ENCODE measurements around the gene PDZRN4. TPM values are rescaled to one million over a fixed set of nuclear protein-coding genes. Genes with fewer than 3 reads are reported as not detected.
"Not testable (repeated sequence)": the region's sequence is repeated elsewhere in the genome, so short reads cannot be mapped to it uniquely, and the experiment has no call there.

The PDZRN4 gene
- total RNA-seq, 1 donor from 2014 or later = not detected

DNA sequence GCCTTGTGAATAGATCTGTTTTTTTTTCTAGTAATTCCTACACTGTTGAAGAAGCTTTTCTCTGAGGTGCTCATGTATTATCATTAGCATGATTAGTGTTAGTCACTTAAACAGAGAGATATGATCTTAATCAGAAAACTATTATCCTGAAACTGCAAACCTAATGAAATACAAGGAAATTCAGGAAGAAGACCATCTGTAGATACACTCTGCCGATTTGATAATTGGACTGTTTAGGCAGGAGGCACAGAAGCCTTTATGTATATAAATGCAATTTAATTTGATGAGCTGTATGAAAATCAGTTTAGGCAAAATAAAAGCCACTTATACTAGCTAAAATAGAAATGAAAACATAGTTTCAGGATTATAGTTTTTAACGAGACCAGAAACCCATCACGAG, 23.3 kb downstream of the PDZRN4 start:
- no peak for ATAC-seq
- intact Hi-C loops (cut with DNase I) = no loop called here

DNA sequence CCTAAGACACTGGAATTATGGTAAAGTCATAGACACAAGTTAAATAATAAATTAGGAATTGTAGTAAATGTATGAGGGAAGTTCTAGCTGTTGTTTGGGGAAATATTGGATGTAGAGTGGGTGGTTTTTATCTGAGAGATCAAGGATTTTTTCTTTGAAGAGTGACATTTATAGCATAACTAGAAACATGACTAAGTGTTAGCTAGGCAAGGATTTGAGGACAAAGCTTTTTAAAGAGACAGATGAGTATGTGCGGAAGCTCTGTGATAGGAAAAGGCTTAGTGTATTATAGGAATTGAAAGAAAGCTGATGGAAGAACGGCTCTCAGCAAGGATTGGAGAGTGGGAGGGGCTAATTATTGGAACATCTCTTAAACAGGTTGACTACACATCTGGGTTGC, 24.5 kb downstream of the PDZRN4 start:
- DNase-seq (ENCODE audit: missing footprints) (no peak), ATAC-seq (no peak)
- intact Hi-C loops (cut with DNase I) = no loop called here

More for the DNA sequence above, 23.3 kb downstream of the PDZRN4 start:
- no peak for DNase-seq (ENCODE audit: missing footprints)

DNA sequence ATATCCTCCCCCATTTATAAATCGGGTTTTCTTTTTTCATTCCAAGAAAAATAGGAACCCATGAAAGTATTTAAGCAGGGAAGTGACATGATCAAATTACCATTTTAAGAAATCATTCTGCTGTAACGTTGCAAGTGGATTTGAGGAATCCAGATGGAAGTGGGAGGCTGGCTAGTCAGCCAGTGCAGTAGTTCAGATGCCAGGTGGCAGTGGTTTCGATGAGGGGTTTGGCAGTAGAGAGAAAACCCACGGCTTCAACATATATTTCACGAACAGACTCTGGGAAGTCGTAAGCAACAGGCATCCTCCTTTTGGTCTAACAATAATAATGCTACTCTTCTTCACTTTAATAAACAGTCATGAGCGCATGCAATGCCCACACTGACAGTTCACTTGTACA, 25.0 kb downstream of the PDZRN4 start:
- ATAC-seq (no peak), DNase-seq (ENCODE audit: missing footprints) (no peak)
- intact Hi-C loops (cut with DNase I) = no loop called here

DNA sequence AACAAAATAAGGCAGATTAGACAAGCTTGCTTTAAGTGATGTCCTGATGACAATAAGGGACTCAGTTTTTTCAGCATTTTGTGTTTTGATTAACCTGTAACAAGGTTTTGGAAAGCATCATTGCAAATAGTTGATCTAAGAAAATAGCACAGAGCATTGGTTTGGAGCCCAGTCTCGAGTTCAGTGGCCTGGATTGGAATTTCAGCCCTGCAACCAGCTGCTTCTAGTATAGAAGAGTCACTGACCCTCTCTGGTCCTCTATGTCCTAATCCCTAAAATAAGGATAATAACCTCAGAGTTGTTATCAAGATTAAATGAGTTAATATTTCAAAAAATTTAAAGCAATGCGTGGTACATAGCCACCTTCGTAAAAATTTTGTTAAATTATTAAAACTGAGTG, 25.5 kb downstream of the PDZRN4 start:
- ATAC-seq (no peak), DNase-seq (ENCODE audit: missing footprints) (no peak)
- intact Hi-C loops (cut with DNase I) = no loop called here

DNA sequence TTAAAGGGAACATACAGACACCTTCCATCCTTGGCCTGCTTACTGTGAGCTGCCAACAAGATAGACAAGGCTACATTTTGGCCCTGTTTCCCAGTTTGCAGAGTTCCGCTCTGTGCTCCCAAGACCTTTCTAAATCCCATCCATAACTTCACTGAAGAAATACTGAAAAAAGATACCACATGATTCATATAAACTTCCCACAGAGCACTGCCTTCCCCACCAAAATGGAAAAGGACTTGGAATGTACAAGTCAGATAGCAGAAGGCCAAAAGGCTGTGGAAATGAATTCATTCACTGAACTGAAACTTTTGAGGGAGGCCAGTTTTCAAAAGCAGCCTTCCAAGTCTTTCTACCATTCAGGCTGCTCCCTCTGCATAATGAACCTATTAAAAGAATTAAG, 29.6 kb downstream of the PDZRN4 start:
- ATAC-seq = no peak

DNA sequence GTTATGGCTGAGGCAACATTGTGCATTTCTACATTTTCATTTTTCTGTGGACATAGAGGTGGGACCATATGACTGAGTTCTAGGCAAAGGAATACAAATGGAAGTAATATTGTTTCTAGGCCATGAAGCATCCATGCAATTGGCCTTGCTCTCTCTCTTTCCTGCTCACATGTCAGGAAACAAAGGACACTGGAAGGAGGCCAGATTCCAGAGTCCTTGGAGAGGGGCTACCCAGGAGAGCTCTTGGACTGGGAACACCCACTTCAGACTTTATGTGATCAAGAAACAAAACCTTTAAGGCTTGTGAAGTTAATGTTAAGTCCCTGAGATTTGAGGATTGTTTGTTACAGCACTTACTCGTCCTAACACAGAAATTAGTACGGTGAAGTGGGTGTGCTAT, 32.8 kb downstream of the PDZRN4 start:
- ATAC-seq (no peak), DNase-seq (ENCODE audit: missing footprints) (no peak)
- intact Hi-C loops (cut with DNase I) = no loop called here

More for the DNA sequence above, 29.6 kb downstream of the PDZRN4 start:
- intact Hi-C loops (cut with DNase I) = no loop called here
- no peak for DNase-seq (ENCODE audit: missing footprints)

DNA sequence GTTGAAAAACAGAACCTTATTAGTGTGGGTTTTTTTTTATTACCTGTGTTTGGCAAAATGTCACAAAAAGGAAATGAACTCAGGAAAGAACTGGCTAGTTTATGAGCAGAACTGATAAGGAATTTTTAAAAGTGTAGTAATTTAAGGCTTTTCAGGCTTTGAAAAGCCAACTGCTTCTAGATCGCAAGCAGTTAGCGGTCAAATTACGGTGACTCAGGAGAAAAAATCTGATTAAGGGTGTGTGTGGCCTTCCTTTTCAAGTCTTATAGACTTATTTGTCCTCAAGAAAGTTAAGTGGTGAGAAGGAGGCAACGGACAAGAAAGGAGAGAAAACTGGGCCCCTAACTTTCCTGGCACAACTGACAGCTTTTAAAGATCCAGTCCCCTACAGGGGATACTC, 33.4 kb downstream of the PDZRN4 start:
- ATAC-seq (no peak), DNase-seq (ENCODE audit: missing footprints) (no peak)
- intact Hi-C loops (cut with DNase I) = no loop called here

DNA sequence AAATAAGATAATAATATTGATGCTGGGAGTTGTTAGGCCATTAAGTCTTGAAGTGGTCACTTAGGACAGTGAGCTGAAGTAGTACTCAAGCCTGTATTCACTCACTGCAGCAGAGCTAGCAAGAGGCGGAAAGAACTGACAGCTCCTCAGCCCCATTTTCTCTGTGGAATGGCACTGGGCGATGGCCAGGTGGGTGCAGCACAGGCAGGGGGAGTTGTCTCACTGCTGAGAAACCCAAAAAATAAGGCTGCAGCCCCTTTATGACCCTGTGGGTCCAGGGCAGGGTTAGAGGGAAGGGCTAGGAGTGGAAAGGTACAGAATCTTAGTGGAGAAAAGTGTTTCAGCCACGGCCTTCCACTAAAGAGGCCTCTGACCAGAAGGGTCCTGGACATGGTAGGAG, 35.5 kb downstream of the PDZRN4 start:
- intact Hi-C loops (cut with DNase I) = no loop called here
- DNase-seq (ENCODE audit: missing footprints) (no peak), ATAC-seq (no peak)

DNA sequence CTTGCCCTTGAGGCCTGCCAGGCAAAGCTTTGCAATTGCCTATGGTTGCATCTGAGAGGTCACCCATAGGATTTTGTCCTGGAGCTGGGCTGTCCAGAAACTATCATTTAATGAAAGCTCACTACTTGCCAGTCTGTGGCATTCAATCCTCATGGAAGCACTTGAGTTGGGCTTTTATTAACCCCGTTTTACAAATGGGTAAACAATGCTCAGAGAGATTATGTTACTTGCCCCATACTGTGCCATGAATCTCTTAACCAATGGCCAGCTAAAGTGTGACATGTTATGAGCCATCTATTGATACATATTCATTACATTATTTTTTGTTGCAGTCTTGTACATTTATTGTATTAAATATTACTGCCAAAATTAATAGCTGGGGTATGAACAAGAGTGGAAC, 35.9 kb downstream of the PDZRN4 start:
- intact Hi-C loops (cut with DNase I) = no loop called here
- ATAC-seq (no peak), DNase-seq (ENCODE audit: missing footprints) (no peak)

DNA sequence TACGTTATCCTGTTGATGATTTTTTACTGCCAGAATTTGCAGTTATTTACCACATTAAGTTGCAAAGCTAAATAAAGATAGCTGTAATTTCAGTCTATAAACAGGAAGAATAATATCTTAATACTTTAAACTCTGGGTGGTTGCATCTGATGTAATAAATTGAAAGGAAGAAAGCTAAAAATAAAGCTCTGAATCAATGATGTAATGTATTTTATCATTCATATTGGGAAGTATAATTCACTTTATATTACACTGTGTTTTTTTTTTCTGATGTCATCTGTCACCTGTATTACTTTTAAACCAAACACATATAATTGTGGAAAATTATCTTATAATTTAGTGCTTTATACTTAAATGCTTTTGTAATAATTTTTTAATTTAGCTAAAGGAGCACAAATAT, 37.1 kb downstream of the PDZRN4 start:
- intact Hi-C loops (cut with DNase I) = no loop called here
- no peak for ATAC-seq
- DNase-seq (ENCODE audit: missing footprints) = no peak

DNA sequence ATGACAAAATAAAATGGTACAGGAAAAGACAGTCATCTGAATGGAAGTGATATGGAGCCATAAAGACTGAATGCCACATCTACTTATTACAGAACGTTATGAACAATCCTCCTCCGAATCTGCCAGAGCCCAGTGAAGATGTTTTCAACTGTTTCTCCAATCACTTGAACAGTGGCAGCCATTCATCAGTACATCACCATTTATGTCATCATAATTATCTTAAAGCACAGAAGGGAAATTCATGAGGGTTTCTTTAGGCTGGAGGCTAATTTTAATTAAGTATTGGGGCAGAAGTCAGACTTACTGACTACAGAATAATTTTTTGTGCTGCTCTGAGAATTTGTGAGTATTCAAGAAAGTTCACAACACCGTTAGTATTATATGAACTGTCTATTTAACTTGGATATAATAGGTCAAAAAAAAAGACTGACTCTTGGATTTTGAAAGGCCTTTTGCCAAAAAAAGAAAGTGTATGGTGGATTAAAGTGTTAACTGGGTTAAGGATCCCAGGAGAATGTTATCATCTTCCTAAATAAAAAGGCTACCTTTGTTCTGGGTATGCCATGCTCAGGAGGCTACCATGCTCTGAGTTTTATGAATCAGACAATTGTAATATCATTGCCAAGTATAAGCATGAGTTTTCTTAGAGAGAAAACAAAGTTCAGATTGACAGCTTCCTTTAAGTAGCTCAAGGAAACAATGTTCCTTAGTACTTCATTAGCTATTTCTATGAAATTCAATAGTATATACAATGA, 40.1 kb downstream of the PDZRN4 start:
- DNase-seq (ENCODE audit: missing footprints) = no peak
- no peak for ATAC-seq
- intact Hi-C loops (cut with DNase I) = no loop called here

DNA sequence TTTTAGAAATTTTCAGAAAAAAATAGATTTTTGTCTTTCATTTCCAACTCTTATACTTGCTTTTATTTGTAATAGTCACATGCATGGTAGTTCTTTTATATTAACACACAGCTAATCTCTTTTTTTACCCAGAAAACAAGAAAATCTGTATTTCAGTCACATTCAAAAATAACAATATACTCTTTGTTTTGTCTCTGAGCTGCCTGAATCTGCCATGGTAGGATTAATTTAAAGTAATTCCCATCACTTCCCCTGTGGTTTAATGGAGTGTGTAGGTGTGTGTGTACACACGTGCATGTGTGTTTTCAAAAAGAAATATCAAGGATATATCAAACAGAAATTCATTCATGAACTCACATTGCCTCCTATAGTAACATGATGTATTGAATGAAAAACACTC, 42.6 kb downstream of the PDZRN4 start:
- ATAC-seq = no peak
- DNase-seq (ENCODE audit: missing footprints) = no peak
- intact Hi-C loops (cut with DNase I) = no loop called here

DNA sequence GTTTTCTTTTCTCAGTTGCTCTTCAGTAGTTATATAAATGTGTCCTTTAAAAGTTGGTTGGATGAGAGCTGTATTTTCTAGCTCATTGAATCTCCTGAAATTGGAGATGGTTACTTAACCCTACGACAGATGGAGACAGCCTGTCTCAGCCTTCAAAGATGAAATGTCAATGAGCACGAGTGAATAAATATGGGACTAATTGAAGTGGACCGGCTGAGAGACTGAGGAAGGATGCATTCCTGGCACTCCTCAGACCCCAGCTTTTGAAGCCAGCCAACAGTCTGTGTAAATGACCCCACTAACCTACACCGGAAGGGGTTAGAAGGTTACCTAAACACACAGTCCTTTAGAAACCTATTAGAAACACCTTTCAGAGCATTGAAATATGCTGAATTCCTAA, 46.6 kb downstream of the PDZRN4 start:
- ATAC-seq (no peak), DNase-seq (ENCODE audit: missing footprints) (no peak)
- intact Hi-C loops (cut with DNase I) = no loop called here

DNA sequence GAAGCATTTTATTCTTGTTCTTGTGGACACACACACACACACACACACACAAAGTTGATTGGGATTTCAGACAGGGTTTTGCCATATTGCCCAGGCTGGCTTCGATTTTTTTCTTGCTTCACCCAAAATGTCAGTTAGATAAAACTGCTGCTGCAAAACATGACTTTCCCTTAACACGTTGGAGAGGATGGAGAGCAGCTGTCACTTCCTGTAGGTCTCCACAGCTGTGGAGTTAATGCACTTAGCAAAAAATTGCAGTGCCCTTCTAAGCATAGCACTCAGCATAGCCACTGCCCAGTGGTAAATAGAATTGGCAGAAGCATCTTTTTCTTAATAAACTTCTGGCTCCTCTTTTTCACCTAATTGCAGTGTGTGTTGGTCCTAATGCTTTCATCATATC, 54.5 kb downstream of the PDZRN4 start:
- intact Hi-C loops (cut with DNase I) = no loop called here
- no peak for ATAC-seq
- DNase-seq (ENCODE audit: missing footprints) = no peak

DNA sequence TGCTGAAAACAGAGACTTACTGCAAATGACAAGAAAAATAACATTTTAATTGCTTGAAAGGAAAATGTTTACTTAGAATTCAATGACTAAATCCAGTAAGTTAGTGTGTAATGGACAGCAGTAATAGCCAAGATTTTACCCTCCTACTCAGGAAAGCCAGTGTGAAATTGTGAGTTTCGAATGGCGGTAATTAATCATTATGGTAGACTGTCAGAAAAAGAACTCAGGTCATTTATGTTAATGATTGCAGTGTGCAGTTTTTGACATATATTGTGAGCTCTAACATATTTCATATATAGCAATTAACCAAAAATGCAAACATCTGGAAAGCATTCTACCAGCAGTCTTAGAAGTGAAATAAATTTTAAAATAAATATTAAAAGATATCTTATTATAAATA, 60.3 kb downstream of the PDZRN4 start:
- ATAC-seq = no peak
- DNase-seq (ENCODE audit: missing footprints) = no peak
- intact Hi-C loops (cut with DNase I) = no loop called here

DNA sequence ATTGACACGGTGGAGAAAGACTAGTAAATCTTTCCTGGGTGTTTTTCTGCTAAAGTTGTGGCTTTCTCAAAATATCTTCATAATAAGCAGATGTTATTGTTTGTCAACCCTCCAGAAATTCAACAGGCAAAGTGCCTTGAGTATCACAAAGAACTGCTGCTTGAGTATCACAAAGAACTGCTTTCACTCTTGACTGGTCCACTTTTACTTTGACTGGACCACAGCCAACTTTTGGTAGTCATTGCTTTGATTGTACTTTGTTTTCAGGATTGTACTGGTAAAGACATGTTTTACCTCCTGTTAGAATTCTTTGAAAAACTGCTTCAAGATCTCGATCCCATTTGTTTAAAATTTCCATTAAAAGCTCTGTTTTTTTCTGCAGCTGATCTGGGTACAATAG, 62.6 kb downstream of the PDZRN4 start:
- no peak for ATAC-seq
- intact Hi-C loops (cut with DNase I) = no loop called here
- no peak for DNase-seq (ENCODE audit: missing footprints)

DNA sequence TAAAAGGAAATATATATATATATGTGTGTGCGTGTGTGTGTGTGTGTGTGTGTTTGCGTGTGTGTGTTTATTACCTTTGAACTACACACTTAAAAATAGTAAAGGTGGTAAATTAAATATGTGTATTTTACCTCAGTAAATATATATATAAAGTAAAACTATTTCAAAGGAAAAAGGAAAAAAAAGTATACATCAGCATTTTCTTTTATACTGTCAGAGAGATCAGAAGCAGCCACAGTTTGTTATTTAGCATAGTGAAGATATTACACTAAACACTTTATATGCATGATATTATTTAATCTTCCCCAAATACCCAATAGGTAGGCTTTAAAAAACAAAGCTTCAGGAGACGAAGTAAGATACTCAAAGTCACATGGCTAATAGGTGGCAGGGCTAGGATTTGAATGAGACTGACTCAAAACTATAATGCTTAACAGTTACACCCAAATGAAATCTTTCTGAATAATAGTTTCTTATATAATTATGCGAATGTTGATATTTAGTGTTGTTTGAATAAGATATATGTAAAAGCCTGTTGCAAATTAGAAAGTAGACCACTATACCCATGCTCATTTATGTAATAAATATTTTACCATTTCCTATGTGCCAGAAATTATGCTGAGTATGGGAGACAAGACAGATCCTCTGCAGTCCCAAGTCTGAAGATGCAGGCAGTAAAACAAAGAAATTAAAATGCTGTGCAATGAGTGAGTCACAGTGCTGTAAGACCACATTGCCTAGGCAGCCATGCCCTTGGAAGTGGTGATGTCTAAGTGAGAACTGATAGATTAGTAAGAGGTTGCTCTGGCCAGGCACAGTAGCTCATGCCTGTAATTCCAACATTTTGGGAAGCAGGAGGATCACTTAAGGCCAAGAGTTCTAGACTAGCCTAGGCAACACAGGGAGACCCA, 66.1 kb downstream of the PDZRN4 start:
- intact Hi-C loops (cut with DNase I) = no loop called here
- DNase-seq (ENCODE audit: missing footprints) (no peak), ATAC-seq (no peak)

DNA sequence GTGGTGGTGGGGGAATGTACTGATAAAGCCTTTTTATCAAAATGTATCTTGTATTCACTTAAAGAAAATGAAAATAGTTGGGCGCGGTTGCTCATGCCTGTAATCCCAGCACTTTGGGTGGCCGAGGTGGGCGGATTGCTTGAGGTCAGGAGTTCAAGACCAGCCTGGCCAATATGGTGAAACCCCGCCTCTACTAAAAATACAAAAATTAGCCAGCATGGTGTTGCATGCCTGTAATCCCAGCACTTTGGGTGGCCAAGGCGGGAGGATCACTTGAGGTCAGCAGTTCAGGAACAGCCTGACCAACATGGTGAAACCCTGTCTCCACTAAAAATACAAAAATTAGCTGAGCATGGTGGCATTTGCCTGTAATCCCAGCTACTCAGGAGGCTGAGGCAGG, 75.1 kb downstream of the PDZRN4 start:
- ATAC-seq; DNase-seq (ENCODE audit: missing footprints); intact Hi-C loops (cut with DNase I): not testable (repeated sequence)

DNA sequence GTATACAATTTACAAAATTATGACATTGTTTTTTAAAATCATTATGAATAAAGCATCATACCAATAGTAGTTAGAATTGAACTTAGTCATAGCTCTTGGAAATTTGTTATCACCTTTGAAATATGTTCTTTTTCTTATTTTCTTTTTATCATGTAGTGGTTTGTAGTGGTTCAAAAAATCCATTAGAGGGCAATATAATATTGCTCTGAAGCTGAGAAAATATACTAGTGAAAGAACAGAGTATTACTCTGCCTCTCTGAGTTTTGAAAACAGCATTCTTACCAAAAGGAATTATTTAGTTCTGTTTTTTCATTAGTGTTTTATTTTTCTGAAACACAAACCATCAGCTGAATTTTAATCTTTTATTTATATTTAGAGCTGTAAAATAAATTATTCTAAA, 76.2 kb downstream of the PDZRN4 start:
- intact Hi-C loops (cut with DNase I) = no loop called here
- no peak for ATAC-seq
- DNase-seq (ENCODE audit: missing footprints) = no peak

DNA sequence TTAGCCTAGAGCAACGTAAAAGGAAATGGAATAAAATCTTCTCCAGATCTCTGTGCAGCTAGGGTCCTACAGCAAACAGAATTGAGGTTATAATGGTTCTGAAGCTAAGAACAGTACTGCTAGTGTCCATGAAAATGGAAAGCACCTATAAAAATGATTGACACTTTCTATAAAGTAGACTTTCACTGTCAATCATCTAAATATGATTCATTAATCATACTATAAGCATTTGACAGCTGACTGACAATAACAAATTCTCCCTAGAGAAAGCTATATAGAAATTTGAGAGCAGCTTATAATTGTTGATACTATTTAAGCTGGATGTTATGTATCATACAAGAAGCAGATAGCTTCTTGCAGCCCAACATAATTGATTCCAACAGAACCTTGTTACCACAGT, 80.9 kb downstream of the PDZRN4 start:
- ATAC-seq (no peak), DNase-seq (ENCODE audit: missing footprints) (no peak)
- intact Hi-C loops (cut with DNase I) = no loop called here

All from Right ventricle myocardium inferior (tissue), 1 donor.